HG02884 (cell line): ENCODE data around the gene TM7SF3.

Experiments used
- ATAC-seq: cut with Tn5 transposase; IDR thresholded peaks from one replicate; pipeline ENCODE4 v1.9.1; 2021; ENCODE audit warnings: mild to moderate bottlenecking, moderate library complexity; ENCODE audit not compliant: unreplicated experiment

The TM7SF3 gene

DNA sequence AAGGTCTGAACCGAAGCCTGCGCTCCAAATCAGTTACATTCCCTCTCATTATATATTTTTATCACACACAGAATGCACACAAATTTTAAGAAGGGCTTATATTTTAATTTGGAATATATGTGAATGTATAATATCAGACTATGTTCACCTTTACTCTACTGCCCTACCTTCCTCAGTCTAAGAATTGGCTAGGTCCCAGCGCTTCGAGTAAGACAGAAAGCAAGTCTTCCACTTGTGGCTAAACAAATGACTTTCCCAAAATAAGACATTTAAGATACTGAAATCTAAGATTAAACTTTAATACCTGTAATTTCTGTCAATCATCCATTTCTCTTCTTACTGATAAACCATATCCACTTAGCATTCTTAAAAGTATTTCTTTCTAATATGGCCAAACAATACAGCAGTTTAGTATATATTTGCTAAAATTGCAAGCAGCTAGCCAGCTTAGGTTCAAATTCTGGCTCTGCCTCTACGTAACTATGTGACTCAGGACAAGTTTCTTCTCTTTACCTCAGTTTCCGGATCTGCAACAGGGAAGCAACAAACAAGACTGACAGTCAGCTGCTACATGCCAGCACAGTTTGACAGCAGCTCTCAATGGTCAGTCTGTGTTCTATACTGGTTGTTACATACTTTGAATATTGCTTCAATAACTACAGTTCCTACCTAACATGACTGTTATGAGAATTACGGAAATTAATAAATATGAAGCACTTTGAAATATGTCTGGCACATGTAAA, 78.4 kb downstream of the TM7SF3 start:
- no peak for ATAC-seq

DNA sequence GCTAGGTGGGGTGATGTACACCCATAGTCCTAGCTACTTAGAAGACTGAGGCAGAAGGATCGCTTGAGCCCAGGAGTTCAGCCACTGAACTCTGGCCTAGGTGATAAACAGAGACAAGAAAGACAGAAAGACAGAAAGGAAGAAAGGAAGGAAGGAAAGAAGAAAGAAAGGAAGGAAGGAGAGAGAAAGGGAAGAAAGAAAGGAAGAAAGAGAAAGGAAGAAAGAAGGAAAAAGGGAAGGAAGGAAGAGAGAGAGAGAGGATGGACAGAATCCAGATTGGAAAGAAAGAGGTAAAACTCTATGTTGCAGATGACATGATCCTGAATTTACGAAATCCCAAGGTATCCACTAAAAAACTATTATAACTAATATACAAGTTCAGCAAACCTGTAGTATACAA, 84.6 kb downstream of the TM7SF3 start:
- ATAC-seq: no peak

DNA sequence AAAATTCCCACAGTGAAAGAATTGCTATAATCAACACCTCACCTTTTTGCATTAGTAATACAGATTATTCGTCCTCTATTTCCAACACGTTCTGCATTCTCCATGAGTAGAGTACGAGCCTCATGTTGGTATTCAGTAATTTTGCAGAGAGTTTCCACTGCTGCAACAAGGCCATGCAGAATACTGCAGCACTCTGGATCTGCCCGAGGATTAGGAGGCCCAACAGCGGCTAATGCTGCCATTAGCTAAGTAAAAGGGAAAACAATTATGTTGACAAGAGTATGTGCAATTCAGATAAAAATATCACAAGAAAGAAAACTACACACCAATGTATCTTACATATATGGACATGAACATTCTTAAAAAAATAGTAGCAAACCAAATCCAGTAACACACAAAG, 85.5 kb downstream of the TM7SF3 start:
- no peak for ATAC-seq
